Midbrain (tissue), 1 donor: ENCODE measurements around the gene LYST.
"Not testable (repeated sequence)": the region's sequence is repeated elsewhere in the genome, so short reads cannot be mapped to it uniquely, and the experiment has no call there.

Experiments used
- DNase-seq: peaks from one replicate; lab custom pipeline; 2025; lab: John Stamatoyannopoulos, UW

LYST gene

GRCh38 chr1:235866205-235866912 lies at the start of gene LYST:
LYST (minus strand) TSS chr1:235866906; CDS start chr1:235830417, 36,489 bp downstream.
- peak; percentile 38 for DNase-seq

- DNase-seq: not testable (repeated sequence)
Measured at GRCh38 chr1:235915489-235915888, 48.8 kb upstream of the LYST start.

GRCh38 chr1:235913311-235913710 lies 46.6 kb upstream of the LYST start:
- no peak for DNase-seq

- no peak for DNase-seq
Measured at GRCh38 chr1:235911876-235912275, 45.2 kb upstream of the LYST start.

- no peak for DNase-seq
Measured at GRCh38 chr1:235911300-235911662, 44.6 kb upstream of the LYST start.

GRCh38 chr1:235910357-235911299 lies 43.9 kb upstream of the LYST start:
- DNase-seq: no peak

- no peak for DNase-seq
Measured at GRCh38 chr1:235908742-235909520, 42.2 kb upstream of the LYST start.

GRCh38 chr1:235907897-235908240 lies 41.2 kb upstream of the LYST start:
- no peak for DNase-seq

GRCh38 chr1:235907187-235907896 lies 40.6 kb upstream of the LYST start:
- DNase-seq: no peak

GRCh38 chr1:235906436-235906835 lies 39.7 kb upstream of the LYST start:
- no peak for DNase-seq

GRCh38 chr1:235903809-235904208 lies 37.1 kb upstream of the LYST start:
- DNase-seq: not testable (repeated sequence)

GRCh38 chr1:235902677-235903542 lies 36.2 kb upstream of the LYST start:
- no peak for DNase-seq

- DNase-seq: no peak
Measured at GRCh38 chr1:235901461-235901860, 34.8 kb upstream of the LYST start.

- DNase-seq: no peak
Measured at GRCh38 chr1:235898126-235898525, 31.4 kb upstream of the LYST start.

GRCh38 chr1:235893840-235894239 lies 27.1 kb upstream of the LYST start:
- DNase-seq: no peak

GRCh38 chr1:235892734-235893413 lies 26.2 kb upstream of the LYST start:
- DNase-seq: no peak

GRCh38 chr1:235892202-235892601 lies 25.5 kb upstream of the LYST start:
- no peak for DNase-seq

- no peak for DNase-seq
Measured at GRCh38 chr1:235888119-235888643, 21.5 kb upstream of the LYST start.

- no peak for DNase-seq
Measured at GRCh38 chr1:235887676-235888075, 21.0 kb upstream of the LYST start.
